GM12872 (cell line): ENCODE results near the gene RASA3.

Source experiments
- TF ChIP-seq, protein P1 (sequence below): IDR thresholded peaks from 3 replicates; pipeline ENCODE4 v1.5.1; 2011; ENCODE audit warnings: low read depth, mild to moderate bottlenecking, low read length, moderate library complexity; ENCODE audit not compliant: insufficient read depth

The RASA3 gene

DNA sequence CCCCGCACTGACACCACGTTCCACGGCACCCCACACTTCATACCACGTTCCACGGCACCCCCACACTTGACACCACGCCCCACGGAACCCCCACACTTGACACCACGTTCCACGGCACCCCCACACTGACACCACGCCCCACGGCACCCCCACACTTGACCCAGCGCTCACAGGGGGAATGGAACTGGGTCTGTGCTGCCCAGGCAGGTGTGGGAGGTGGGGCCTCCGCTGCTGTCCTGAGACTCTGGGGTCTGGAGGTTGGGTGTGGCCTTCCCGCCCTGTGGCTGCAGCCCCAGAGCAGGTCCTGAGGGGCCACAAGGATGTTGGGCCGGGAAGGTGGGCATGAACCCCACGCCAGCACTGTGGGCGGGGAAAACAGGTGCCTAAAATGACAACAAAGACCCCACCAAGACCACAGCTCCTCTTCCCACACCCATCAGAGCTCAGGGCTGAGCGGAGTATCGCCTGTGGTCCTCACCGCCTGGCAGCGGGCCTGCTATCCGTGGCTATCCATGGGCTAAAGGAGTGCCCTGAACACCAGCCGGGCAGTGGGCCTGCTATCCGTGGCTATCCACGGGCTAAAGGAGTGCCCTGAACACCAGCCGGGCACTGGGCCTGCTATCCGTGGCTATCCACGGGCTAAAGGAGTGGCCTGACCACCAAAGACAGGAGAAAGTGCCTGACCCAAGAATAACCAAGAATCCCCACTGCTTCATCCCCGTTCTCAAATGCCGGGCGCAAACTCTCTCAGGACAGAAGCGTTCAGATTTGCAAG lies 98.7 kb downstream of the RASA3 start:
- TF ChIP-seq, protein P1, sequence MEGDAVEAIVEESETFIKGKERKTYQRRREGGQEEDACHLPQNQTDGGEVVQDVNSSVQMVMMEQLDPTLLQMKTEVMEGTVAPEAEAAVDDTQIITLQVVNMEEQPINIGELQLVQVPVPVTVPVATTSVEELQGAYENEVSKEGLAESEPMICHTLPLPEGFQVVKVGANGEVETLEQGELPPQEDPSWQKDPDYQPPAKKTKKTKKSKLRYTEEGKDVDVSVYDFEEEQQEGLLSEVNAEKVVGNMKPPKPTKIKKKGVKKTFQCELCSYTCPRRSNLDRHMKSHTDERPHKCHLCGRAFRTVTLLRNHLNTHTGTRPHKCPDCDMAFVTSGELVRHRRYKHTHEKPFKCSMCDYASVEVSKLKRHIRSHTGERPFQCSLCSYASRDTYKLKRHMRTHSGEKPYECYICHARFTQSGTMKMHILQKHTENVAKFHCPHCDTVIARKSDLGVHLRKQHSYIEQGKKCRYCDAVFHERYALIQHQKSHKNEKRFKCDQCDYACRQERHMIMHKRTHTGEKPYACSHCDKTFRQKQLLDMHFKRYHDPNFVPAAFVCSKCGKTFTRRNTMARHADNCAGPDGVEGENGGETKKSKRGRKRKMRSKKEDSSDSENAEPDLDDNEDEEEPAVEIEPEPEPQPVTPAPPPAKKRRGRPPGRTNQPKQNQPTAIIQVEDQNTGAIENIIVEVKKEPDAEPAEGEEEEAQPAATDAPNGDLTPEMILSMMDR: no peak

DNA sequence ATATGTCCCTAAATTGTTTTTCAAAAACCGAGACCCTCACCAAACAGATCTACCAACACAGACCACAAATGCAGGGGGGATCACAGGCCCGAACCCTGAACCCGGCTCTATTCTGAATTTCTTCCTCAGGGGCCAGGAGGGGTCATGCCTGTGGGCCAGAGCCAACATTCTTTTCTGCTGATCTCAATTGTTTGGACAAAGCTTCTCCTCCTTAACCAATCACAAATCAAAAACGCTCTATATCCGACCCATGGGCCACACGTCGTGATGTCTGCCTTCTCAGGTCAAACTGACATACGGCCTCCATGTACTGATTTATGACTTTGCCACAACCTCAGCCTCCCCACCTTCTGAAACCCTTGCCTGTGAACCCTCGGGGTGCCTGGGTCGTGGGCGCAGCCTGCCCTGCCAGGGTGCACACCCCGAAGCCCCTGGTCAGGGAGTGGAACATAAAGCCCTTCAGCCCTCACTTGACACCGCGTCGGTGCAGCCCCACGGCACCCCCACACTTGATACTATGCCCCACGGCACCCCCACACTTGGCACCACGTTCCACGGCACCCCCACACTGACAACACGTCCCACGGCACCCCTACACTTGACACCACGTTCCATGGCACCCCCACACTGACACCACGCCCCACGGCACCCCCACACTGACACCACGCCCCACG lies 100.2 kb downstream of the RASA3 start:
- TF ChIP-seq, protein P1: no peak

DNA sequence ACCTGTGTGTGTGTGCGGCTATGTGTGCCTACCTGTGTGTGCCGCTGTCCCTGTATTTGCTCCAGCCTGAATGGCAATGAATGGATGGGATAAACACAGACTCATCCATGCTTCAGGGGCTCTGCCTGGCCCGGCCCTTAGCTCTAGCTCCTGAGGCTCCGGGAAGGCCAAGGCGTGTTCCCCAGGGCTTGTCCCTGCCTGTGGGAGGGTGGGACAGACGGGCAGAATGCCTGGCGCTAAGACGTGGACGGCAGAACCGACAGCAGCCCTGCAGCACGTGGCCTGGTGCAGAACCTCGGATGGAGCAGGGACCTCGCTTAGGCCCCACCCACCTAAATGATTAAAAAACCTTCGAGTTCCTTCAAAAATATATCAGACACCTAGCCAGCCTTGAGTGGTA lies 100.8 kb downstream of the RASA3 start:
- TF ChIP-seq, protein P1: no peak

DNA sequence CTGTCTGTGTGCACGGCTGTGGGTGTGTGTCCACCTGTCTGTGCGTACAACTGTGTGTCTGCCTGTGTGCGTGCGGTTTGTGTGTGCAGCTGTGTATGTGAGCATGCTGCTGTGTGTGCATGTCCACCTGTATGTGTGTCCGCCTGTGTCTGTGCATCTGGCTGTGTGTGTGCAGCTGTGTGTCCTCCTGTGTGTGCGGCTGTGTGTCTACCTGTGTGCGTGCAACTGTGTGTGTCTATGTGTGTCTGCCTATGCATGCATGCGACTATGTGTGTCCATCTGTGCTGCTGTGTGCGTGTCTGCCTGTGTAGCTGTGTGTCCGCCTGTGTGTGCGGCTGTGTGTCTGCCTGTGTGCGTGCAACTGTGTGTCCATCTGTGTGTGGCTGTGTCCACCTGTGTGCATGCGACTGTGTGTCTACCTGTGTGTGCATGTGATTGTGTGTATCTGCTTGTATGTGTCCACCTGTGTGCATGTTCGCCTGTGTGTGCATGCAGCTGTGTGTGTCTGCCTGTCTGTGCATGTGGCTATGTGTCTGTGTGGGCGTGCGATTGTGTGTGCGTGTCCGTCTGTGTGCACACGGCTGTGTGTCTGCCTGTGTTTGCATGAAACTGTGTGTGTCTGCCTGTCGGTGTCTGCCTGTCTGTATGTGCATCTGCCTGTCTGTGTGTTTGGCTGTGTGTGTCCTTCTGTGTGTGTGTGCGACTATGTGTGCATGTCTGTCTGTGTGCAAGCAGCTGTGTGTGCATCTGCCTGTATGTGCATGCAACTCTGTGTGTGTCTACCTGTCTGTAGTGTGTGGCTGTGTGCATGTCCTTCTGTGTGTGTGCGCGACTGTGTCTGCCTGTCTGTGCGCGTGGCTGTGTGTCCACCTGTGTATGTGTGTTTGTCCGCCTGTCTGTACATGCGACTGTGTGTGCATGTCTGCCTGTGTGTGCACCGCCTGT lies 101.5 kb downstream of the RASA3 start:
- TF ChIP-seq, protein P1: no peak

DNA sequence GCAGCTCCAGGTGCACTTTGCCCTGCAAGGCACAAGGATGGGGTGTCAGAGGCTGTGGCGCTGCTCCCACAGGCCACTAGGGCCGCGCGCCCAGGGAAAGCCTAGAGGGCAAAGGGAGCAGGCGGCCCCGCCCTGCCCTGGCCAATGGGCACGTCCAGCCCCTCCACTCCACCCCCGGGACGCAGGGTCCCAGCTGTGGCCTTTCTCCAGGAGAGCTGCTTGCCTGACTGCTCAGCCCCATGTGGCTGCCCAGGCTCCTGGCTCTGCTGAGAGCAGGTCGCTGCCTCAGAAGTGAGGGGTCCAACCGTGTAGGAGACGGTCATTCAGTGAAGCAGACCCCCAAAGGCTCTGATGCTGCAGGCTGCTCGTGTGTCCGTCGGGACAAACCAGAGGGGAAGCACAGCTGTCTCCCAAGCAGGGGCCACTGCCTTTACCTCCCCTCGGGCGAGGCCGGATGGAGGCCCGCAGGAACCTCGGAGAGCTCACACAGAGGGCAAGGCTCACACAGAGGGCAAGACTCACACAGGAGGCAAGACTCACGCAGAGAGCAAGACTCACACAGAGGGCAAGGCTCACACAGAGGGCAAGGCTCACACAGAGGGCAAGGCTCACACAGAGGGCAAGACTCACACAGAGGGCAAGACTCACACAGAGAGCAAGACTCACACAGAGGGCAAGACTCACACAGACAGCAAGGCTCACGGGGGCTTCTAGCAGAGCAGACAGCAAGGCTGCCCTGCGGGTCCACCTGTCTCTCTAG lies 102.4 kb downstream of the RASA3 start:
- TF ChIP-seq, protein P1: no peak

DNA sequence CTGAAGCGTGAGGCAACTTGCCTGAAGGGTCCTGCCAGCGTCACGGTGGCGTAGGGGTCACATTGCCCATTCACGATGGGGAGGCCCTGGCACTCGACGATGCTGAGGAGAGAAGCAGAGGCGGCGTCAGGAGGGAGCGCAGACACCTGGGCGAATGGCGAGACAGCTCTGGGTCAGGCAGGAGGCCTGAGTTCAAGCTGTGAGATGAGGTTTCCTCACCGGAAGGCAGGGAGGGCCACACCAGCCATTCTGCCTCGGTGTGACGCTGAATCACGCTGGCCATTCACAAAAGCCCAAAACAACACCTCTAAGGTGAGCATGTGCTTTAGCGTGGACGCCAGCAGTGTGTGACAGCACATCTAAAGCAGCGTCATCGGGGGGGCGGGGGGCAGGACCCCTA lies 104.6 kb downstream of the RASA3 start:
- TF ChIP-seq, protein P1: no peak
